GM19468 (cell line): ENCODE measurements around the gene ARID2.

Source experiments
- ATAC-seq: cut with Tn5 transposase; IDR thresholded peaks from one replicate; pipeline ENCODE4 v1.9.1; 2021; ENCODE audit warnings: mild to moderate bottlenecking, moderate library complexity, moderate number of reproducible peaks; ENCODE audit not compliant: unreplicated experiment; ENCODE audit errors: extremely low read depth

Gene ARID2

GRCh38 chr12:45850302-45850701, 120.8 kb downstream of the ARID2 start:
- ATAC-seq: no peak

DNA sequence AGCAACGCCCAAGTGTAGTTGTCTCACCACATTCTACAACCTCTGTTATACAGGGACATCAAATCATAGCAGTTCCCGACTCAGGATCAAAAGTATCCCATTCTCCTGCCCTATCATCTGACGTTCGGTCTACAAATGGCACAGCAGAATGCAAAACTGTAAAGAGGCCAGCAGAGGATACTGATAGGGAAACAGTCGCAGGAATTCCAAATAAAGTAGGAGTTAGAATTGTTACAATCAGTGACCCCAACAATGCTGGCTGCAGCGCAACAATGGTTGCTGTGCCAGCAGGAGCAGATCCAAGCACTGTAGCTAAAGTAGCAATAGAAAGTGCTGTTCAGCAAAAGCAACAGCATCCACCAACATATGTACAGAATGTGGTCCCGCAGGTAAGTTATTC, 123.0 kb downstream of the ARID2 start:
- ATAC-seq: no peak

DNA sequence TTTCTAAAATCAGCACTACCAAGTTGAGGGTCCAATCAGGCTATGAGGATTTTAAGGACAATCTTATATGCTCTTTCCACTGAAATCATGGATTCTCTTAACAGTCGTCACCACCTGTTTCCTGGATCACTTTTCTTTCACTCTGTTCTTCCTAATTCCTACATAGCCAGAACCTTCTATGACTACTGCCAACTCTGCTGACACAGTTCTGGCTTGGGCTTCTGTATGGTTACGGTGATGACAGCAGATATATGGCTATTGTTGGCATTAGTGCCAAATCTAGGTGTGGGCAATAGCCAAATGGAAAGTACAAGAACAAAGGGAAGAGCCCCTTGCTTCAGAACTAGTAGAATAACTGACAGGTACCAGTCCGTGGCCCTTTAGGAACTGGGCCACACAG, 124.0 kb downstream of the ARID2 start:
- no peak for ATAC-seq

- no peak for ATAC-seq
Observed at GRCh38 chr12:45863332-45863731, 133.8 kb downstream of the ARID2 start.

DNA sequence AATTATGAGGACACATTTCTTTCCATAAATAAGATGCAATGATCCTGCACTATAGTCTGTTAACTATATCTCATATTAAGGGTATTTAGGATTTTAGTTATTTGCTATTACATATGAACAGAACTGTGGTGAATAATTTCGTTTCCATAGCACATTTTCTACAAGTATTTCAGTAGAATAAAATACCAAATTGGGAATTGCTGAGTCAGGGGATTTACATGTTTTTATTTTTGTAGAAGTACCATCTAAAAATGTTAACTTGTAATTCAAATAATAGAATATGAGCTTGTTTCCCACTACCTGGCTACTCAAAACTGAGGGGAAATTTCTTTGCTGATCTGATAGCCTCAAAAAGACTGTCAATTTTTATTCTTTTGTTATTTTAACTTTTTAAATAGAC, 136.8 kb downstream of the ARID2 start:
- ATAC-seq: no peak

DNA sequence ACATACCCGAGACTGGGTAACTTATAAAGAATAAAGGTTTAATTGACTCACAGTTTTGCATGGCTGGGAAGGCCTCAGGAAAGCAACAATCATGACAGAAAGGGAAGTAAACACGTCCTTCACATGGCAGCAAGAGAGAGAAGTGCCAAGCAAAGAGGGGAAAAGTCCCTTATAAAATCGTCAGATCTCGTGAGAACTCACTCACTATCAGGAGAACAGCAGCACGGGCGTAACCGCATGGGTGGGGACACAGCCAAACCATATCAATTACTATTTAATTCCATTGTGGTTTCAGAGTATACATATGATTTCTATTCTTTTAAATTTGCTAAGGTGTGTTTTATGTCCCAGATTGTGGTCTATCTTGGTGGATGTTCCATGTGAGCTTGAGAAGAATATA, 142.9 kb downstream of the ARID2 start:
- ATAC-seq: no peak

- ATAC-seq: no peak
Observed at GRCh38 chr12:45877069-45877468, 147.6 kb downstream of the ARID2 start.

- no peak for ATAC-seq
Observed at GRCh38 chr12:45878630-45879255, 149.2 kb downstream of the ARID2 start.

- ATAC-seq: no peak
Observed at GRCh38 chr12:45879363-45879895, 149.9 kb downstream of the ARID2 start.

GRCh38 chr12:45880533-45880932, 151.0 kb downstream of the ARID2 start:
- no peak for ATAC-seq

DNA sequence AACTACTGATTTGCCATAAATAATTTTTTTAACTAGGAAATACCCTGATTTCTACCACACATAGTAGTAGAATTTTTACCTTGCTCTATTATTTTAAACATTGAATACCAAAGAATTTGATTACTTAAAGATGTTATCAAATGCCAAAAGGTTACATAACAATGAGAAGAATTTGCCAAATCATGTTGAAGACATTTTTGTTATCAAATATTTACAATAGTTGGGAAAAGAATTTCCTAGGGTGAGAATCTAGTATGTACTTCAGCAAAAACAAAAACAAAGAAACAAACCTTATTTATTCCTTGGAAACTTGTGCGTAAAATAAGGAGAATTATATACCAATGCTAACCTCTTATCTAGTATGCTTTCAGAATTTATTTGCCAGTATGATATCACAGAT, 153.7 kb downstream of the ARID2 start:
- no peak for ATAC-seq

- ATAC-seq: no peak
Observed at GRCh38 chr12:45886685-45887084, 157.2 kb downstream of the ARID2 start.

DNA sequence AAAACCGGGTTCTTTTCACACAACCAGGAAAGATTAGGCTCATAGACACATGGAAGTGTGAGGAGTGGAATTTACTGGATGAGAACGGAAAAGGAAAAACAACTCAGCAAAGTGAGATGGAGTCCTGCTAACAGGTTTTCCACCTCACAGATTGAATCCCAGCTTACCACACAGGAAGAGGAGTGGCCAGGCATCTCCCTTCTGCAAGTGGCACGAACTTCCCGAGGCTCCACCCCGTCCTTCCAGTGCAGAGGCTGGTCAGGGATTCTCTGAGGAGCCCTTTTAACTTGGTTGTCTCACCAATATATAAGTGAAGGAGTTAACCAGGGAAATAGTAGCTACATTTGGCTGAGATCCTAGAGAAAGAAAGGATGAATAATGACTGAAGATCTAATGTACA, 158.0 kb downstream of the ARID2 start:
- no peak for ATAC-seq

- ATAC-seq: no peak
Observed at GRCh38 chr12:45890276-45890675, 160.8 kb downstream of the ARID2 start.

GRCh38 chr12:45893240-45893639, 163.7 kb downstream of the ARID2 start:
- ATAC-seq: no peak

- ATAC-seq: no peak
Observed at GRCh38 chr12:45895961-45896360, 166.5 kb downstream of the ARID2 start.

DNA sequence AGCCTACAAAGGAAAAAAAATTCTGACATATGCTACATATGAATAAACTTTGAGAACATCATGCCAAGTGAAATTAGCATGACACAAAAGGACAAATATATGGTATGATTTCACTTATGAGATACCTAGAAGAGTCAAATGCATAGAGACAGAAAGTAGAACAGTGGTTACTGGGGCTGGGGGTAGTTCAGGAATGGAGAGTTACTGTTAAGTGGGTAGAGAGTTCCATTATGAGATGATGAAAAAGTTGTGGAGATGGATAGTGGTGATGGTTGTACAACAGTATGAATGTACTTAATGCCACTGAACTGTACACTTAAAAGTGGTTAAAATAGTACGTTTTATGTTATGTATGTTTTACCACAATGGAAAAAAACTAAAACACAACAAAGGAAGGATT, 168.6 kb downstream of the ARID2 start:
- ATAC-seq: no peak

- ATAC-seq: peak; percentile 63
Observed at GRCh38 chr12:45907955-45908354, 178.4 kb downstream of the ARID2 start.

- ATAC-seq: no peak
Observed at GRCh38 chr12:45909041-45909713, 179.7 kb downstream of the ARID2 start.

DNA sequence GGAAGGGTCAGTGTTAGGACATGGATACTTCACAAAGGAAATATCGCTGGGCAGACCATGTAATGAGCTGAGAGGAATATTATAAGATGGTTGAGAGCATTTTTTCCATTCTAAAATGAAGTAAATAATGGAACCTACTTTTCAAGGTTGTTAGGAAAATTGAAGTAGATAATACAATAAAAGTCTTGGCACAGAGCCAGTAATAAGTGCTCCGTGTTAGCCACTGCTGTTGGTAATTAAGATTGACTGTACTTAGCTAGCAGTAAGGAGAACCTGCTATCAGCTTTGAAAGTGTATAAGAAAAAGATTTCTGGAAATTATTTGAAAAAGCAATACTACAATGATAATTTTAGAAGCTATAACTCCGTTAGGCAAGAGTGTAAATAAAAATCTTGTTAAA, 183.3 kb downstream of the ARID2 start:
- no peak for ATAC-seq

- no peak for ATAC-seq
Observed at GRCh38 chr12:45913631-45914030, 184.1 kb downstream of the ARID2 start.

DNA sequence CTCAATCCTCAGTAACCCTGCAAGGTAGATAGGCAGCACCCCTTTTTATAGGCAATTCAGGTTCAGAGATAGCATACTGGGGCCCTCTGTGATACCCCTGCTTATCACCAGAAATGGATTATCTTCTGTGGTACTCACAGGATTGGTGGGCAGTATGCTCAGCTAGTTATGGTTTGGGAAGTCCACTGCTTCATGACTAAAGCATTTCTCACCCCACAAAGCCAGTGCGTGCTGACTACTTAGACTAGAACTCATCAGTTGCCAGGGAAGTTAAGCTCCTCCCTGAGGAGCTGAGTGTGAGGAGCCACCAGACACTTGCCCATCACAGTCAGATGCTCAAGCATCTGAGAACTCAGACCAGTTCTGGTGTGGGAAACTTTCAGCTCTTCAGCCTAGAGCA, 184.6 kb downstream of the ARID2 start:
- ATAC-seq: no peak
